ENCODE data around the gene KLK6. TPM values are rescaled to one million over a fixed set of nuclear protein-coding genes. Genes with fewer than 3 reads are reported as not detected.

KLK6 gene
- total RNA-seq, 4 donors from 2014 or later, result 0.46 to 1.0 TPM; not detected in 2

DNA sequence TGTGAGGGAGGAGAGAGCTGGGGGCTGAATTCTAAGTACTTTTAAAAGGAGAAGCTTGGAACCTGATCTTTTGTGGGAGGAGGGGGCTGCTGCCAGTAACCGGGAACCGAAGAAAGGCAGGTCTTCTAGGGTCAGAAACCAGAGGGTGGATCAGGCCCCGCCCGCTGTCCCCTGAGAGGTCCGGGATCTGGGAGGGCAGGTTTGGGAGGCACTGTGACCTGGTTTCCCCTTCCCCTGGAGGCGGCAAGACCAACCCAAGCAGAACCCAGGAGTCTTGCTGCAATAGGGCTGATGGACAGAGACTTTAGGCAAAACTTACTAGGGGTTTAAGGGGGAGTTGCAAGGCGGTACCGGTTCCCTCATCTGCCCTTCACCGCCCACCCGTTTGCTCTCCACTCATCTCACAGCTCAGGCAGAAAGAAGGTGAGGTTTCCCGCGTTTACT, 32.7 kb upstream of the KLK6 start:
- TF ChIP-seq, protein P1, sequence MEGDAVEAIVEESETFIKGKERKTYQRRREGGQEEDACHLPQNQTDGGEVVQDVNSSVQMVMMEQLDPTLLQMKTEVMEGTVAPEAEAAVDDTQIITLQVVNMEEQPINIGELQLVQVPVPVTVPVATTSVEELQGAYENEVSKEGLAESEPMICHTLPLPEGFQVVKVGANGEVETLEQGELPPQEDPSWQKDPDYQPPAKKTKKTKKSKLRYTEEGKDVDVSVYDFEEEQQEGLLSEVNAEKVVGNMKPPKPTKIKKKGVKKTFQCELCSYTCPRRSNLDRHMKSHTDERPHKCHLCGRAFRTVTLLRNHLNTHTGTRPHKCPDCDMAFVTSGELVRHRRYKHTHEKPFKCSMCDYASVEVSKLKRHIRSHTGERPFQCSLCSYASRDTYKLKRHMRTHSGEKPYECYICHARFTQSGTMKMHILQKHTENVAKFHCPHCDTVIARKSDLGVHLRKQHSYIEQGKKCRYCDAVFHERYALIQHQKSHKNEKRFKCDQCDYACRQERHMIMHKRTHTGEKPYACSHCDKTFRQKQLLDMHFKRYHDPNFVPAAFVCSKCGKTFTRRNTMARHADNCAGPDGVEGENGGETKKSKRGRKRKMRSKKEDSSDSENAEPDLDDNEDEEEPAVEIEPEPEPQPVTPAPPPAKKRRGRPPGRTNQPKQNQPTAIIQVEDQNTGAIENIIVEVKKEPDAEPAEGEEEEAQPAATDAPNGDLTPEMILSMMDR (IDR thresholded peaks at IDR 0.05), result no peak
- no peak for TF ChIP-seq POLR2A (IDR thresholded peaks at IDR 0.05)
- Histone ChIP-seq H3K36me3 (no peaks in the 10 kb centered on the region), H3K9me3 (no peaks in the 10 kb centered on the region), H3K4me3 (no peak overlapping the region), H3K4me1 (no peaks in the 10 kb centered on the region), H3K27me3 (peaks cover 0 to 12% of the 10 kb centered on the region in 2 donors), H3K27ac (no peak overlapping the region)
- intact Hi-C loops (cut with DNase I; ENCODE audit: low total_unique reads), result no loop called here
- DNase-seq, result no peak

- Histone ChIP-seq H3K27ac (no peak within 1 kb of the TSS), H3K4me3 (no peak within 1 kb of the TSS), H3K9me3 (no peaks in the 10 kb centered on the region), H3K27me3 (peaks cover 0 to 12% of the 10 kb centered on the region in 2 donors), H3K36me3 (no peaks in the 10 kb centered on the region), H3K4me1 (no peaks in the 10 kb centered on the region)
- TF ChIP-seq POLR2A (IDR thresholded peaks at IDR 0.05), result no peak
- TF ChIP-seq, protein P1 (IDR thresholded peaks at IDR 0.05), result no peak
- DNase-seq, result no peak
- intact Hi-C loops (cut with DNase I; ENCODE audit: low total_unique reads), result no loop called here
Observed at GRCh38 chr19:51001515-51001914, 32.1 kb upstream of the KLK6 start, which contains the start of gene KLK8. TSS of gene KLK8 (minus strand) at chr19:51001604. CDS start at chr19:51001167, 437 bp downstream.

- no peak for DNase-seq
- Histone ChIP-seq H3K4me1 (no peaks in the 10 kb centered on the region), H3K27me3 (peaks cover 0 to 12% of the 10 kb centered on the region in 2 donors), H3K4me3 (no peak overlapping the region), H3K36me3 (no peaks in the 10 kb centered on the region), H3K27ac (no peak overlapping the region), H3K9me3 (no peaks in the 10 kb centered on the region)
- no peak for TF ChIP-seq POLR2A (IDR thresholded peaks at IDR 0.05)
- TF ChIP-seq, protein P1 (IDR thresholded peaks at IDR 0.05), result no peak
- intact Hi-C loops (cut with DNase I; ENCODE audit: low total_unique reads), result no loop called here
Observed at GRCh38 chr19:51000981-51001380, 31.6 kb upstream of the KLK6 start.

DNA sequence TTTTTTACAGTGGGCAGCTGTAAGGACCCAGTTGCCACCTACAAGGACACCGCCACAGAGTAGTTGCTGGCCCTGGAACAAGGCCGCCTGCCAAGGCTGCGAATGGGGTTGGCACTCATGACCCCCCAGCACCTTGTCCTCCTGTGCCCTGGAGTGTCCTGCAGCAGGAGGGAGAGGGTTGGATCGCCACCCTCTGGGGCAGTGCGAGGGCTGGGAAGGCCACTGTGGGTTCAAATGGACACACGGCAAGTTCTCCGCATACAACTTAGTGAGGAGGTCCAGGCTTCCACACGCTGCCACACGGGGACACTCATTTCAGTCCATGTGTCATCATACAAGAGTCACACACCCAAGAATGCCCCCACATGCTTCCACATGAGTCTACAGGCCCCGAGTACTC, 31.0 kb upstream of the KLK6 start:
- intact Hi-C loops (cut with DNase I; ENCODE audit: low total_unique reads), result no loop called here

DNA sequence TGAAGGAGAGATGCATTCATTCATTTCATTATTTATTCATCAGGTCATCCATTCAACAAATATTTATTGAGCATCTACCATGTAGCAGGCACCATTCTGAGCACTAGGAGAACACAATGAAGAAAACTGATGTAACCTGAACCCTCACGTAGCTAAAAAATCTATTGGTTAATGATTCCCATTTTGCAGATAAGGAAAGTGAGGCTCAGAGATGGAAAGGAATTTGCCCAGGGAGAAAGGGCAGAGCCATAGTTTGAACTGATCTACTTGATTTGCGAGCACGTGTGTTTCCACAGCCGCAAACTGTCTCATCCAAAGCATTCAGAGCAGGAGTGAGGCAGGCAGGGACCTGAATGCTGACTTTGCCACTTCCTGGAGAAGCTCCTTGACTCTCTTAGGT, 29.3 kb upstream of the KLK6 start:
- no peak for DNase-seq
- no peaks in the 10 kb centered on the region for H3K9me3 ChIP-seq
- H3K4me3 ChIP-seq, result no peak overlapping the region
- H3K4me1 ChIP-seq, result no peaks in the 10 kb centered on the region
- intact Hi-C loops (cut with DNase I; ENCODE audit: low total_unique reads), result no loop called here
- TF ChIP-seq POLR2A (IDR thresholded peaks at IDR 0.05), result no peak
- TF ChIP-seq, protein P1 (IDR thresholded peaks at IDR 0.05), result no peak
- peaks cover 0 to 12% of the 10 kb centered on the region in 2 donors for H3K27me3 ChIP-seq
- no peaks in the 10 kb centered on the region for H3K36me3 ChIP-seq
- H3K27ac ChIP-seq, result no peak overlapping the region

More for the DNA sequence above, 31.0 kb upstream of the KLK6 start:
- TF ChIP-seq, protein P1 (IDR thresholded peaks at IDR 0.05), result no peak
- no peak for TF ChIP-seq POLR2A (IDR thresholded peaks at IDR 0.05)
- Histone ChIP-seq H3K27me3 (peaks cover 0 to 12% of the 10 kb centered on the region in 2 donors), H3K27ac (no peak overlapping the region), H3K9me3 (no peaks in the 10 kb centered on the region), H3K36me3 (no peaks in the 10 kb centered on the region), H3K4me3 (no peak overlapping the region), H3K4me1 (no peaks in the 10 kb centered on the region)
- DNase-seq, result no peak
